Measurements from ENCODE around the gene KRT32.

KRT32 gene

DNA sequence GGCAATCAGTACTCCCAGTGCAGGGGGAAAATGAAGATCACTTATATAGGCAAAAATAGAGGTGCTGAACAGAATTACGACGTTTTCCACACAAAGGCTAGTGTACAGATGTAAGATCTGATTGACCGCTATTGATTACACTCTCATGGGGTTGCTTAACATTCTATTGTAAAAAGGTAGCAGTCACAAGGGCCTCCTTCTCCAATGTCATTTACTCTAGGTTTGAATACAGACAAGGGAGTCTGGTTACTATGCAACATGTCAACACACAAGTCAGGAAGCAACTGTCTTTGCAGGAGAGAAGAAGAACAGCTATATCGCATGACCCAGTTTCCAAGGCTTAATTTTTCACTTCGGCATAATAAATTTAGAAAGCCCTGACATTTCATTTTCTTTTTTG lies 50.7 kb downstream of the KRT32 start:
- H3K4me3 ChIP-seq (replicated peaks; ENCODE audit: low read depth, low read length): no peak overlapping the region
- no peak for DNase-seq (ENCODE audit: low read depth)
- TF ChIP-seq, protein P1, sequence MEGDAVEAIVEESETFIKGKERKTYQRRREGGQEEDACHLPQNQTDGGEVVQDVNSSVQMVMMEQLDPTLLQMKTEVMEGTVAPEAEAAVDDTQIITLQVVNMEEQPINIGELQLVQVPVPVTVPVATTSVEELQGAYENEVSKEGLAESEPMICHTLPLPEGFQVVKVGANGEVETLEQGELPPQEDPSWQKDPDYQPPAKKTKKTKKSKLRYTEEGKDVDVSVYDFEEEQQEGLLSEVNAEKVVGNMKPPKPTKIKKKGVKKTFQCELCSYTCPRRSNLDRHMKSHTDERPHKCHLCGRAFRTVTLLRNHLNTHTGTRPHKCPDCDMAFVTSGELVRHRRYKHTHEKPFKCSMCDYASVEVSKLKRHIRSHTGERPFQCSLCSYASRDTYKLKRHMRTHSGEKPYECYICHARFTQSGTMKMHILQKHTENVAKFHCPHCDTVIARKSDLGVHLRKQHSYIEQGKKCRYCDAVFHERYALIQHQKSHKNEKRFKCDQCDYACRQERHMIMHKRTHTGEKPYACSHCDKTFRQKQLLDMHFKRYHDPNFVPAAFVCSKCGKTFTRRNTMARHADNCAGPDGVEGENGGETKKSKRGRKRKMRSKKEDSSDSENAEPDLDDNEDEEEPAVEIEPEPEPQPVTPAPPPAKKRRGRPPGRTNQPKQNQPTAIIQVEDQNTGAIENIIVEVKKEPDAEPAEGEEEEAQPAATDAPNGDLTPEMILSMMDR (IDR thresholded peaks at IDR 0.05; ENCODE audit: low read length, missing control alignments): no peak

DNA sequence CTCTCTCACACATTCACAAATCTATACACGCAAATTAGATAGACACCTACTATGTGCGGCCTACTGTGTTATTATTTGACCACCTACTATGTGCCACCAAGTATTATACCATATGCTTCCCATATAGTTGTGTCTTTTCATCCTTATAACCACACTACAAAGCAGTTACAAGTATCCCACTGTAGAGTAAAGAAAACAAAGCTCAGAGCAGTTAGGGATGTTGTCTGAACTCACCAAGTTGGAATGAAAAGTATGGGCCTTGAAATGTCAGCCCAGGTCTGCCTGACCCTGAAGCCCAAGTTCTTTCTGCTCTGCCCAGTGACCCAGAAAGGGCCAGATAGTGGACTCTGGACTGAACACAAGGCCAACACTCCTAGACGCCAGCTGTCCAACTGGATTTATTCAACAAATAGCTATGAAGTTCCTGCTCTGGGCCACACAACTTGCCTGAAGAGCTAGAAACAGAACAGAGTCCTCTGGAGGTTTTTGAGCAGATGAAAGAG lies 51.3 kb downstream of the KRT32 start:
- TF ChIP-seq, protein P1 (IDR thresholded peaks at IDR 0.05; ENCODE audit: low read length, missing control alignments): no peak
- no peak overlapping the region for H3K4me3 ChIP-seq (replicated peaks; ENCODE audit: low read depth, low read length)
- peak; percentile 12 for DNase-seq (ENCODE audit: low read depth)

DNA sequence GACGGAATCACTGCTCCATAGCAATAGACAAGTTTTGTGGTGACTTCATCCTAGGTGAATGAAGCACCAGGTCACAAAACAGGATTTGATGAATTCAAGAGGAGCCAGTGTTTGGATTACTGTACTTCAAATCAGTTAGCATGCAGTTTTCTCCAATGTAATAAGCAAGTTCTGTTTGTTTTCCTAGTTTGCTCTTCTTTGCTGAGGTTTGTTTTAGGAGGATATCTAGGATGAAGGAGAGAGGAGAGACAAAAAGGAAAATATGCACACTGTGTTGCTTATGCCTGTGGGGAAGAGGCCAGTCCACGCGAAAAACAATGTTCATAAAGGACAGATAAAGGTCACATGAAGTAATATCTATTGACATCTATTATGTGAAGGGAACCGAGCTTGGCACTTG lies 51.8 kb downstream of the KRT32 start:
- no peak for DNase-seq (ENCODE audit: low read depth)
- H3K4me3 ChIP-seq (replicated peaks; ENCODE audit: low read depth, low read length): no peak overlapping the region
- TF ChIP-seq, protein P1 (IDR thresholded peaks at IDR 0.05; ENCODE audit: low read length, missing control alignments): no peak

DNA sequence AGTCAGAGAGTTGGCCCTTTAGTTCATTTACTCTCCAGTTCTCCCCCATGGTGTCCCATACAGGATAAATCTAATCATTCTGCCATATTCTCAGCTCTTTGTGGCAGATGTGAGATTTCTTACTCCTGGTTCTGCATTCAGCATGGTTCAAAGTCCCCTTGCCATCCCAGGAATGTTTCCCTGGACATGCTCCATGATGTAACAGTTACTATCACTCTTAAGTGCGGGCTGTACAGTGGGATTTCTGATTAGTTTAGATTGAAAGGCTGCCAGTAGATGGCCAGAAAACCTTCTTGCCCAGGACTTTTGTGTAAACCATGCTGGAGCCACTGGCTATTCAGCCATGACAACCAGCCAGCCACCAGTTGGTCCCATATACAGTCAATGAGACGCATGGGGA lies 53.2 kb downstream of the KRT32 start:
- DNase-seq (ENCODE audit: low read depth): no peak
- no peak overlapping the region for H3K4me3 ChIP-seq (replicated peaks; ENCODE audit: low read depth, low read length)
- TF ChIP-seq, protein P1 (IDR thresholded peaks at IDR 0.05; ENCODE audit: low read length, missing control alignments): no peak

DNA sequence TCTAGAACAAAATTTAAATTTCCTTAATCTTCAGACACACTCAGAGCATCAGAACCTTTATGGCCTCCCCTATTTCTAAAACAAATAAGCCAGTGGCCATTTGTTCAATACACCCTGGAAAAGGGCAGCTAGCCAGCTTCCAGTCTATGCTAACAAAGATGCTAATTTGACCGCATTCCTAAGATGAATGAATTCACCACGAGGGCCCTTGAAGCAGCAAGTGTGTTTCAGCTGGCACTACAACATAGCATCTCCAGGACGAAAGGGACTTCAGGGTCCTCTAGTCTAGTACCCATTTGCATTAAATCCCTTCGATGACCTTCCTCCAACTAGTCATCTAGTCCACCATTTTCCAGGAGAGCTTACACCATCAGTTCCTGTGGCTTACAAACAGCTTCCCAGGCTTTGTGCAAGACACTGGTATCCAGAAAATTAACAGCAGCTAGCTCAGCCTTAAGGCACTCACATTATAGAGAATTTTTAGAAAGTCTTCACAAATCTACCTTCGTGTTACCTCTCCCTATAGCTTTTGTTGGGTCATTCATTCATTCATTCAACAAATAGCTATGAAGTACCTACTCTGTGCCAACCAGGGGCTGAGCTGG lies 53.7 kb downstream of the KRT32 start:
- no peak overlapping the region for H3K4me3 ChIP-seq (replicated peaks; ENCODE audit: low read depth, low read length)
- no peak for DNase-seq (ENCODE audit: low read depth)
- TF ChIP-seq, protein P1 (IDR thresholded peaks at IDR 0.05; ENCODE audit: low read length, missing control alignments): no peak

DNA sequence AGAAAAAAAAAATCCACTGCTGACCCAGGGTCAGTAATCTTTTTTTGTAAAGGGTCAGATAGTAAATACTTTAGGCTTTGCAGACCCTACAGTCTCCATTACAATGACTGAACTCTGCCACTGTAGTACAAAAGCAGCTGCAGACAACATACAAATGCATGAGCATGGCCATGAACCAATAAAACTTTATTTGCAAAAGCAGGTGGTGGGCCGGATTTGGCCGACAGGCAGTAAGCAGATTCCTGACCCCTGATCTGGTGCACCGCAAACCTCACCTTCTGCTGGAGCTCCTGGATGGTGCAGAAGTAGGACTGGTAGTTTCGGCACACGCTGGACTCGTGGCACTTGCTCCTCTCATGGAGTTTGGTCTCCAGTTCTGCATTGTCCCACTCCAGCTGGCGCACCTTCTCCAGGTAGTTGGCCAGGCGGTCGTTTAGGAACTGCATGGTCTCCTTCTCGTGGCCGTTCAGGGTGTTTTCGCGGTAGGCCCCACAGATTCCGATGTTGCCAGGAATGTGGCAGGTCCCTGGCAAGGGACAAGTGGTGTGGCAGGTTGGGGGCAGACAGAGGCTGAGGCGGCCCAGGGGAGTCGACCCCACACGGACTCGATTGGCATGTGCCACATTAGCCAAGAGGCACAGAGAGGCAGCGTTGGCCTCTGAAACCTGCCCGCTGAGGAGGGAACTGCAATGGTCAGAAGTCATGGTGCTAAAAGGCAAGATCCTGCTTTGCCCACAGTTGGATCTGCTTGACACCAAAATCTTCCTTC lies 55.9 kb downstream of the KRT32 start:
- H3K4me3 ChIP-seq (replicated peaks; ENCODE audit: low read depth, low read length): no peak overlapping the region
- TF ChIP-seq, protein P1 (IDR thresholded peaks at IDR 0.05; ENCODE audit: low read length, missing control alignments): no peak
- no peak for DNase-seq (ENCODE audit: low read depth)

All from fibroblast of pulmonary artery (primary cell).